Kidney epithelial cell (primary cell): ENCODE data around the gene HCCS. TPM values are rescaled to one million over a fixed set of nuclear protein-coding genes. Genes with fewer than 3 reads are reported as not detected.

Experiments used
- DNase-seq: peaks from one replicate; pipeline ENCODE4 v3.0.0-alpha.2; 2010; ENCODE audit warnings: low read depth
- H3K27me3 ChIP-seq: 2 replicates; pipeline ENCODE4 v1.6.0; 2011; ENCODE audit warnings: low read length; ENCODE audit not compliant: control insufficient read depth, insufficient read depth
- H3K36me3 ChIP-seq: 2 replicates; pipeline ENCODE4 v1.5.1; 2011; ENCODE audit warnings: low read length; ENCODE audit not compliant: control insufficient read depth, insufficient read depth
- H3K4me3 ChIP-seq: 2 replicates; pipeline ENCODE4 v1.5.1; 2011; ENCODE audit warnings: low read depth, mild to moderate bottlenecking, control low read depth, low read length
- total RNA-seq: library from RNA; depleted of rRNA; stranded (reverse); fragments of >200 nt; gene quantifications from 2 replicates; pipeline ENCODE4 v1.2.3, GENCODE V29; 2015
- TF ChIP-seq, protein P1 (sequence below): IDR thresholded peaks from 2 replicates; pipeline ENCODE4 v1.5.1; 2011; ENCODE audit warnings: mild to moderate bottlenecking, moderate library complexity, low read length, control low read depth, inconsistent platforms; ENCODE audit not compliant: insufficient read depth, poor library complexity, severe bottlenecking

Gene HCCS
- total RNA-seq, 1 donor from 2014 or later: 16.6 TPM

DNA sequence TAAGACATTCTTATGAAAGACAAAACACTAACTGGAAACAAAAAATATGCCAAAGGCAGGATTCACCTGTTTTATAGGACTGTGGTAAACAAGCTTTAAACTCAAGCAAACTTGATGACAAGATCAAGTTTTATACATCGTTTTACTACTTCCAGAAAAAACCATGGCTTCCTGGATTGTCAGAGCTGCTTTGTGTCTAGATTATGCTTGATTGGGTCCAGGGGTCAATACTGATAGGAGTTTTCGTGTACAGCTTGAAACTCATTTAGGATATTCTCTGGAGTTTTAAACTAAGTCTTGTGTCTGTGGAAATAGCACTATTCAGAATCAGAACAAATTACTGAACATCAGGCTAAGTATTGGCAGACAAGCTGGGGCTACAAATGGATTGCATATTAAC is 13.0 kb downstream of the HCCS start:
- no peak overlapping the region for H3K4me3 ChIP-seq
- no peak for DNase-seq
- TF ChIP-seq, protein P1, sequence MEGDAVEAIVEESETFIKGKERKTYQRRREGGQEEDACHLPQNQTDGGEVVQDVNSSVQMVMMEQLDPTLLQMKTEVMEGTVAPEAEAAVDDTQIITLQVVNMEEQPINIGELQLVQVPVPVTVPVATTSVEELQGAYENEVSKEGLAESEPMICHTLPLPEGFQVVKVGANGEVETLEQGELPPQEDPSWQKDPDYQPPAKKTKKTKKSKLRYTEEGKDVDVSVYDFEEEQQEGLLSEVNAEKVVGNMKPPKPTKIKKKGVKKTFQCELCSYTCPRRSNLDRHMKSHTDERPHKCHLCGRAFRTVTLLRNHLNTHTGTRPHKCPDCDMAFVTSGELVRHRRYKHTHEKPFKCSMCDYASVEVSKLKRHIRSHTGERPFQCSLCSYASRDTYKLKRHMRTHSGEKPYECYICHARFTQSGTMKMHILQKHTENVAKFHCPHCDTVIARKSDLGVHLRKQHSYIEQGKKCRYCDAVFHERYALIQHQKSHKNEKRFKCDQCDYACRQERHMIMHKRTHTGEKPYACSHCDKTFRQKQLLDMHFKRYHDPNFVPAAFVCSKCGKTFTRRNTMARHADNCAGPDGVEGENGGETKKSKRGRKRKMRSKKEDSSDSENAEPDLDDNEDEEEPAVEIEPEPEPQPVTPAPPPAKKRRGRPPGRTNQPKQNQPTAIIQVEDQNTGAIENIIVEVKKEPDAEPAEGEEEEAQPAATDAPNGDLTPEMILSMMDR: no peak
- peaks cover 2% of the 10 kb centered on the region for H3K36me3 ChIP-seq
- no peaks in the 10 kb centered on the region for H3K27me3 ChIP-seq

DNA sequence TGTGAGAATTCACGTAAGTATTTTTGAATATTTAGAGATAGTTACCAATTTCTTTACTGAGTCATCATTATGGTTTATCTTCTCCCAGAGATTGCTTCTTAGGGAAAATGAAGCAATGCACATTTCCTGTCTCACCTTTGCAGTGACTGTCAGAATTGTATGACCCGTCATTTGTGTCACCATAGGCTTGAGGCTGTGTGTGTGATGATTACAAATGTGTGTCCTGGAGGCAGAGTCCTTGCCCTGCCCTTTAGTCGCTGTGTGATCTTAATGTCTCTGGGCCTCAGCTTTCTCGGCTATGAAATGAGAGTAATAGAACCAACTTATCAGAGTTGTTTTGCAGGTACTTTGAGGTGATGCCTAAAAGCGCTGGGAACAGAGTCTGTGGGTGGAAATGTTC is 13.9 kb downstream of the HCCS start:
- no peak for DNase-seq
- Histone ChIP-seq H3K4me3 (no peak overlapping the region), H3K36me3 (peaks cover 2% of the 10 kb centered on the region), H3K27me3 (no peaks in the 10 kb centered on the region)
- TF ChIP-seq, protein P1: no peak

DNA sequence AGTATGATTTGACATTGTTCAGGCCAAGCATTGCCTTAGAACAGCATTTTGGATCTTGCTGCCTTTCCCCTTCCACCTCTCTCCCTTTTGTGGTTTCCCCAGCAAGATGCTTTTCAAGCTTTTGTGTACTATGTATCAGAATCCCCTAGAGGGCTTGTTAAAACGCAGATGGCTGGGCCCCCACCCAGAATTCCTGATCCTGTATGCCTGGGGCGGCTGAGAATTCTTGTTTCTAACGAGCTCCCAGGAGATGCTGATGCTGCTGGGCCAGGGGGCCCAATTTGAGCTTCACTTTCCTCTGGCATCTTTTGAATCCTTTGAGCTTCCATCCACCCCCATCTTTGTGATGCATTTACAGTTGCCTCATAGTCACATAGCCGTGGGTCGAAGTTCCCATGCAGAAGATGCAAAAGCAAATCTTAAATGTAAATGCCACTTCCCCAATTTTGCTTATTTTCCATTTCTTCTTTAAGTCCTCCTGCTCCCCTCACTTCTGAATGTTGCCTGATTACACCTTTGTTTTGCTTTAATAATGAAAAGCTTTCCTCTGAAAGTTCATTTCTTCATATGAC is 18.5 kb downstream of the HCCS start:
- H3K36me3 ChIP-seq: no peaks in the 10 kb centered on the region
- DNase-seq: no peak
- no peak overlapping the region for H3K4me3 ChIP-seq
- TF ChIP-seq, protein P1: no peak
- H3K27me3 ChIP-seq: no peaks in the 10 kb centered on the region

DNA sequence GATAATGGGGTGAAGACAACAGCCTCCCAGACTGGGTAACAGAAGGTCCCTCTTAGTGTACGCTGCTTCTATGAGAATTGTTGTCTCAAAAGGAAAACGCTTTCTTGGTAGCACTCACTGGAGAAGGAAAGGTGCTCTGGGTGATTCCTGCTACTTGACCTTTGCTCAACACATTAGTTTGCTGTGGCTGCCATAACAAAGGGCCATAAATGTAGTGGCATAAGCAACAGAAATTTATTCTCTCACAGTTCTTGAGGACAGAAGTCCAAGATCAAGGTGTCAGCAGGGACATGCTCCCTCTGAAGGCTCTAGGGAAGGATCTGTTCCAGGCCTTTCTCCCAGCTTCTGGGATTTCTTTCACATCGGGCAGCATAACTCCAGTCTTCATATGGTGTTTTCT is 19.0 kb downstream of the HCCS start:
- Histone ChIP-seq H3K36me3 (no peaks in the 10 kb centered on the region), H3K4me3 (no peak overlapping the region), H3K27me3 (no peaks in the 10 kb centered on the region)
- no peak for DNase-seq
- TF ChIP-seq, protein P1: no peak

DNA sequence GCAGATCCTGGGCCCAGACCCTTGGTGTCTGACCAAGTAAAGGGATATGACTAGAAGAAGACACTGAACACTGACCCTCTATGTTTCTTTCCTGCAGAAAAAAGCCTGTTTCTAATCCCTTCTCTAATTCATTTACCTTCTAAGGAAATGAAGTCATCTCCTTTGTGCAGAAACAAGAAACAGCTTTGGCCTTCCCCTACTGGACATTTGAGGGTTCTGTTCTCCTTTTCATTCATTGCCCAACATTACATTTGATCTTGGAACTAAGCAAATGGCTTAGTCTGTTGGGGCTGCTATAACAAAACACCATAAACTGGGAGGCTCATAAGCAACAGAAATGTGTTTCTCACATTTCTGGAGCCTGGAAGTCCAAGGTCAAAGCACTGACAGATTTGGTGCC is 20.0 kb downstream of the HCCS start:
- no peak overlapping the region for H3K4me3 ChIP-seq

More for the DNA sequence above, 20.0 kb downstream of the HCCS start:
- Histone ChIP-seq H3K36me3 (no peaks in the 10 kb centered on the region), H3K27me3 (no peaks in the 10 kb centered on the region)
- no peak for DNase-seq
- TF ChIP-seq, protein P1: no peak
